ENCODE results near the gene TSC22D3.

The TSC22D3 gene

GRCh38 chrX:107730991-107731766 is 44.4 kb downstream of the TSC22D3 start:
- FAIRE-seq (no peak), DNase-seq (ENCODE audit: insufficient read length, low spot score) (no peak)
- no peak for TF ChIP-seq POLR2A (IDR thresholded peaks at IDR 0.05; ENCODE audit: low read depth, low read length)

DNA sequence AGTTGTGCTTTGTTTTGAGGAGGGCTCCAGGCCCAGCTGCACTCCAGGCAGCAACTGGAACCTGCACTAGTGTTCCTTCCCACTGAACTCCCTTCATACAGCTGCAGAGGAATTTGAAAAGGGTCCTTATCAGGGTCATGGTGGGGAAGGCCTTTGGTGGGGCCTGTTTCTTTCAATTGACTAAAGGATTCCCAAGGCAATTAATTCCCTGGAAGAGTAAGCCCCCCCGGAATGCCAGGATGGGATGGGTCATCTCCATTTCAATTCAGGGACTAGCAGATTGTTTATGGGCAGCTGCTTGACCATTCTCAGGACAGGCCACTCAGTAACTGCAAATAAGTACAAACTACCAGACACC is 45.3 kb downstream of the TSC22D3 start:
- no peak for DNase-seq (ENCODE audit: insufficient read length, low spot score)
- FAIRE-seq: no peak
- TF ChIP-seq POLR2A (IDR thresholded peaks at IDR 0.05; ENCODE audit: low read depth, low read length): no peak

DNA sequence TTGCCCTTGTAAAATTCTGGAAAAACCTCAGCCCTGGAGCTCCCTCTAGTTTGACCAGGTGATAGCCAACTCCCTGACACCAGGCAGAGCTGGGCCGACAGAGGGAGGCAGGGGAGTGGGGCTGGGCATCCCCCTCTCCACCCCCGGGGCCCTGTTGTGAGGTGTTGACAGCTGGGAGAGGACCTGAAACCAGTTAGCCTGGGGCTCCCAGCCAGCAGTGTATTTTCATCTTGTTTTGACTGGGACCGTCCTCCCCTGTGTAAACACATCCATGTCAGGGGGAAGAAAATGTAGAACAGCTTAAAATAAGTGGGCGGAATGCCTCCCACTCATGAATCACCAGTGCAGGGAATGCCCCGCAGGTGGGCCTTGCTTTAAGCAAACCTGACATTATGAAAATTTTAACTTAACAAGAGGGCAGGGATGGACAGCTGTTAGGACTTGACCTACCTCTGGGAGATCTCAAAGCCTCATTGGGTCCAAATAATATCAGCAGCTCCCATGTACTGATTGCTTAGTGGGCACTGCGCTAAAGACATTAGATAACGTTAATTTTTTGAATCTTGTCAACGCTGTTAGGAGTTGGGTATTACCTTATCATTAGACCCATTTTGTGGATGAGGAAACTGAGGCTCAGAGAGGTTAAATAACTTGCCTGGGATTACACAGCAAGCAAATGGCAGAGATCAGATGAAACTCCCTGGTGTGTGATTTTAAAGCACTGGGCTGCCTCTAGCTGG is 45.9 kb downstream of the TSC22D3 start:
- DNase-seq (ENCODE audit: insufficient read length, low spot score) (no peak), FAIRE-seq (no peak)
- no peak for TF ChIP-seq POLR2A (IDR thresholded peaks at IDR 0.05; ENCODE audit: low read depth, low read length)

GRCh38 chrX:107728371-107729099 is 47.1 kb downstream of the TSC22D3 start:
- FAIRE-seq (no peak), DNase-seq (ENCODE audit: insufficient read length, low spot score) (no peak)
- no peak for TF ChIP-seq POLR2A (IDR thresholded peaks at IDR 0.05; ENCODE audit: low read depth, low read length)

- DNase-seq (ENCODE audit: insufficient read length, low spot score) (no peak), FAIRE-seq (no peak)
- no peak for TF ChIP-seq POLR2A (IDR thresholded peaks at IDR 0.05; ENCODE audit: low read depth, low read length)
These were observed 48.6 kb downstream of the TSC22D3 start for GRCh38 chrX:107726816-107727534.

DNA sequence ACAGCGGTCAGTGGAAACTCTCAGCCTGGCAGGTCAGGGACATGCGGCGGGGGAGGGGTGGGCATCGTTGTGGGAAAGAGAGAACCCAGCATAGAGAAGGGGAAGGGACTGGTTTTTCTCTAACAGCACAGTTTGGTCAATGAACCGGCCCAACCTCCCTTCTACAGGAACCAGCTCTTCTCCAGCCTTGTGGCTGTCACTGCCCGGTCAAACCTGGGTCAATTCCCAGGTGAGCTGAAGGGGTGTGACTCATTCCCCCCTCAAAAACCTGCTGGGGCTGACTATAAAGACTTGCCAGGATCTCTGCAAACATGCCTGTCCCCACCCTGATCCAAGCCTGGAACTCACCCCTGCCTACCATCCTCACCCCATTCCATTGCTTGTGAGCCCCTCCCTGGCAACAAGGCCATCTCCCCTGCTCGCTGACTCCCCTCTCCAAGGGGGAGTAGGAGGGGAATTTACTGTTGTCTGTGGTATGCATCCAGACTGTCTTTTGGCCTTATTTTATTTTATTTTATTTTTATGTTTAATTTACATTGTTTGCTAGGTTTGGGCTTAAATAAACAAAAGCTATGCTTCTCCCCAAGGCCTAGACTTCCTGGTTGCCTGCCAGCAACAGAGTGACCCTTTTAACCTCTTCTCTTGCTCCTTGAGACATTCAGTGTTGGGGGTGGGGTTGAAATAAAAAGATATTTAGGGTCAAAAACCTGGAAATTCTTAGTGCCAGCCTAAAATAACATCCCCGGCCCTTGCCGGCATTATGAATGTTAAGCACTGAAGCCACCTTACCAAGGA is 49.6 kb downstream of the TSC22D3 start:
- FAIRE-seq (no peak), DNase-seq (ENCODE audit: insufficient read length, low spot score) (no peak)
- no peak for TF ChIP-seq POLR2A (IDR thresholded peaks at IDR 0.05; ENCODE audit: low read depth, low read length)

GRCh38 chrX:107724653-107725052 is 50.9 kb downstream of the TSC22D3 start:
- no peak for FAIRE-seq
- no peak for TF ChIP-seq POLR2A (IDR thresholded peaks at IDR 0.05; ENCODE audit: low read depth, low read length)

GRCh38 chrX:107723511-107723910 is 52.1 kb downstream of the TSC22D3 start:
- FAIRE-seq (no peak), DNase-seq (ENCODE audit: insufficient read length, low spot score) (no peak)
- TF ChIP-seq POLR2A (IDR thresholded peaks at IDR 0.05; ENCODE audit: low read depth, low read length): no peak

More at GRCh38 chrX:107724653-107725052, 50.9 kb downstream of the TSC22D3 start:
- DNase-seq (ENCODE audit: insufficient read length, low spot score): no peak

- TF ChIP-seq POLR2A (IDR thresholded peaks at IDR 0.05; ENCODE audit: low read depth, low read length): no peak
- FAIRE-seq (no peak), DNase-seq (ENCODE audit: insufficient read length, low spot score) (no peak)
These were observed 53.5 kb downstream of the TSC22D3 start for GRCh38 chrX:107721966-107722707.

DNA sequence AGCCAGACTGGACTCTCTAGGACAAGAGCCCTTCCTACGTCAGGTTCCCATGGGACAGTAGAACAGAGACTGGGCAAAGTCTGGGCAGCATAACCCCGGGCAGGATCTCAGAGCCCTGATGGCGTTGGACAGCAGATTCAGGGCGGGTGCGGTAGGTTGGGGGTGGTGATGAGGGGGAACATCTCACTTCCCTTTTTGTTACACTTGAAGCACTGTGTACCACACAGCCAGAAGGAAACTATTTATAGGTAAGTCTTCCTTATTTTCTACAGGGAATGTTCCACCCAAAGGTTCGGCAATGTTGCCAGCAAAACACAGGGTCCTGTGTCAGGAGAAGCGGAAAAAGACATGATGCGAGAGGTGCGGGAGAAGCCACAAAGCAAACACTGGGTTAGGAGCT is 54.3 kb downstream of the TSC22D3 start:
- TF ChIP-seq POLR2A (IDR thresholded peaks at IDR 0.05; ENCODE audit: low read depth, low read length): no peak
- DNase-seq (ENCODE audit: insufficient read length, low spot score) (no peak), FAIRE-seq (no peak)

DNA sequence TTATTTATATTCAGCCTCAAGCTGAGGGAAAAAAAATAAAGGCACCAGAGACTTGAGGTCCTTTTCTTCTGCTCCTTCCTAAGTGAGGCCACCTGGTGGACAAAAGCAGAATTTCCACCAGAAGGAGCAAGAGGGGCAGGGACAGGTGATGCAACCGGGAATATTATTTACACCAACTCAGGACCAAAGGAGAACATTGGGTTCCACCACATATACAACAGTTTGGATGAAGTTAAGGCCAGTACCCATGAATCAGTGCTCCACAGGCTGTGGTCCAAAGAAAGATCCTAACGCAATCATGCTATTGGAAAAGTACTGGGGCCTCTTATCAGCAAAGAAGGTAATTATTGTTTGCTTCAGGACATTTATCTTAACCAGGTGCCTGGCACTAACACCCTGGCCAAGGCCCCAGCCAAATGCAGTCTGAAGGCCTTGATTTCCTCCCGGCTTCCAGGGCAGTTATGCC is 57.4 kb downstream of the TSC22D3 start:
- TF ChIP-seq POLR2A (IDR thresholded peaks at IDR 0.05; ENCODE audit: low read depth, low read length): no peak
- FAIRE-seq (no peak), DNase-seq (ENCODE audit: insufficient read length, low spot score) (peak; percentile 38)

Measured in H54 (cell line).